OCI-LY1 (cell line): ENCODE data around the gene ZDHHC1.

Experiments
- CTCF ChIP-seq: fragments of 200-600 bp; sonication (generic), shearing (Covaris generic); IDR thresholded peaks from 2 replicates; pipeline ENCODE4 v1.5.1; 2017; ENCODE audit warnings: mild to moderate bottlenecking, antibody characterized with exemption, low read length, moderate library complexity, mixed read lengths
- EZH2 ChIP-seq: fragments of 200-600 bp; sonication (generic), shearing (Covaris generic); IDR thresholded peaks from 2 replicates; pipeline ENCODE4 v1.8.0; 2017; ENCODE audit warnings: borderline replicate concordance, mixed run types, mild to moderate bottlenecking, antibody characterized with exemption, low read length, moderate library complexity, mixed read lengths

GRCh38 chr16:67457611-67458010, 41.3 kb upstream of the ZDHHC1 start:
- TF ChIP-seq CTCF: no peak
- no peak for TF ChIP-seq EZH2
